ENCODE measurements around the gene SLC22A9.

SLC22A9 gene

GRCh38 chr11:63395697-63396096 is 26.1 kb downstream of the SLC22A9 start:
- Histone ChIP-seq H3K4me2 (ENCODE audit: low read depth, low read length) (no peak overlapping the region), H3K9ac (ENCODE audit: low read length) (no peak overlapping the region)

GRCh38 chr11:63404161-63404935 is 34.8 kb downstream of the SLC22A9 start:
- no peak for DNase-seq
- Histone ChIP-seq H3F3A (ENCODE audit: insufficient read depth, low read length) (no peaks in the 10 kb centered on the region), H4K20me1 (ENCODE audit: insufficient read depth, low read length) (no peaks in the 10 kb centered on the region), H3K27ac (ENCODE audit: low read length) (no peak overlapping the region), H3K9ac (ENCODE audit: low read length) (no peak overlapping the region), H3K27me3 (replicated peaks; ENCODE audit: insufficient read depth, low read length) (no peaks in the 10 kb centered on the region), H3K4me3 (ENCODE audit: low read length) (no peak overlapping the region), H3K9me3 (replicated peaks; ENCODE audit: insufficient read depth, low read length) (no peaks in the 10 kb centered on the region), H3K4me1 (ENCODE audit: low read length) (no peaks in the 10 kb centered on the region), H3K9me2 (replicated peaks; ENCODE audit: insufficient read depth, low read length) (no peaks in the 10 kb centered on the region), H3K36me3 (replicated peaks; ENCODE audit: insufficient read depth, low read length) (no peaks in the 10 kb centered on the region), H3K79me2 (ENCODE audit: low read length) (no peaks in the 10 kb centered on the region), H3K4me2 (ENCODE audit: low read depth, low read length) (no peak overlapping the region), H2AFZ (ENCODE audit: low read length) (no peak overlapping the region)
- TF ChIP-seq CTCF (IDR thresholded peaks at IDR 0.05; ENCODE audit: low read length) = no peak
- no peak for TF ChIP-seq EZH2 (optimal IDR thresholded peaks at IDR 0.05; ENCODE audit: low read depth, low read length)

More at GRCh38 chr11:63395697-63396096, 26.1 kb downstream of the SLC22A9 start:
- no peak for DNase-seq
- Histone ChIP-seq H3K4me3 (ENCODE audit: low read length) (no peak overlapping the region), H3K27me3 (replicated peaks; ENCODE audit: insufficient read depth, low read length) (no peaks in the 10 kb centered on the region), H3K79me2 (ENCODE audit: low read length) (no peaks in the 10 kb centered on the region), H3K9me3 (replicated peaks; ENCODE audit: insufficient read depth, low read length) (no peaks in the 10 kb centered on the region), H3K36me3 (replicated peaks; ENCODE audit: insufficient read depth, low read length) (no peaks in the 10 kb centered on the region), H3K9me2 (replicated peaks; ENCODE audit: insufficient read depth, low read length) (no peaks in the 10 kb centered on the region), H4K20me1 (ENCODE audit: insufficient read depth, low read length) (no peaks in the 10 kb centered on the region), H2AFZ (ENCODE audit: low read length) (no peak overlapping the region), H3K4me1 (ENCODE audit: low read length) (no peaks in the 10 kb centered on the region), H3F3A (ENCODE audit: insufficient read depth, low read length) (no peaks in the 10 kb centered on the region), H3K27ac (ENCODE audit: low read length) (no peak overlapping the region)
- TF ChIP-seq EZH2phosphoT487 (IDR thresholded peaks at IDR 0.05; ENCODE audit: low read length) (no peak), CTCF (IDR thresholded peaks at IDR 0.05; ENCODE audit: low read length) (no peak), EZH2 (optimal IDR thresholded peaks at IDR 0.05; ENCODE audit: low read depth, low read length) (no peak)

GRCh38 chr11:63405114-63405513 is 35.5 kb downstream of the SLC22A9 start:
- Histone ChIP-seq H3K36me3 (replicated peaks; ENCODE audit: insufficient read depth, low read length) (no peaks in the 10 kb centered on the region), H4K20me1 (ENCODE audit: insufficient read depth, low read length) (no peaks in the 10 kb centered on the region), H3K79me2 (ENCODE audit: low read length) (no peaks in the 10 kb centered on the region), H3K9ac (ENCODE audit: low read length) (no peak overlapping the region), H3K4me2 (ENCODE audit: low read depth, low read length) (no peak overlapping the region), H2AFZ (ENCODE audit: low read length) (no peak overlapping the region), H3K9me3 (replicated peaks; ENCODE audit: insufficient read depth, low read length) (no peaks in the 10 kb centered on the region), H3K27me3 (replicated peaks; ENCODE audit: insufficient read depth, low read length) (no peaks in the 10 kb centered on the region), H3K4me3 (ENCODE audit: low read length) (no peak overlapping the region), H3K27ac (ENCODE audit: low read length) (no peak overlapping the region), H3K4me1 (ENCODE audit: low read length) (no peaks in the 10 kb centered on the region), H3F3A (ENCODE audit: insufficient read depth, low read length) (no peaks in the 10 kb centered on the region), H3K9me2 (replicated peaks; ENCODE audit: insufficient read depth, low read length) (no peaks in the 10 kb centered on the region)
- no peak for DNase-seq
- TF ChIP-seq CTCF (IDR thresholded peaks at IDR 0.05; ENCODE audit: low read length) (no peak), EZH2 (optimal IDR thresholded peaks at IDR 0.05; ENCODE audit: low read depth, low read length) (no peak), EZH2phosphoT487 (IDR thresholded peaks at IDR 0.05; ENCODE audit: low read length) (no peak)

Measured in MM.1S (cell line).